Sigmoid colon (tissue), 7 donors: ENCODE measurements around the gene NCAM2. TPM values are rescaled to one million over a fixed set of nuclear protein-coding genes. Genes with fewer than 3 reads are reported as not detected.

ENCODE experiments used
- DNase-seq: peaks from one replicate; pipeline ENCODE4 v3.0.0-alpha.2; 2019
- H3K27ac ChIP-seq, 4 donors: fragments of 200-600 bp; sonication (generic); one replicate each; pipeline ENCODE4 v1.5.1; 2016 to 2019; ENCODE audit warnings: mild to moderate bottlenecking in 1 of 4
- H3K27me3 ChIP-seq, 3 donors: fragments of 200-600 bp; sonication (generic); one replicate each; pipeline ENCODE4 v1.5.1; 2019; ENCODE audit warnings: mild to moderate bottlenecking in 1 of 3
- H3K36me3 ChIP-seq, 4 donors: fragments of 200-600 bp; sonication (generic); one replicate each; pipeline ENCODE4 v1.5.1; 2016 to 2019
- H3K4me1 ChIP-seq, 4 donors: fragments of 200-600 bp; sonication (generic); one replicate each; pipeline ENCODE4 v1.5.1; 2017 to 2019
- H3K4me3 ChIP-seq, 4 donors: fragments of 200-600 bp; sonication (generic); one replicate each; pipeline ENCODE4 v1.5.1; 2017 to 2019; ENCODE audit warnings: mild to moderate bottlenecking in 2 of 4, moderate library complexity in 1 of 4
- H3K9me3 ChIP-seq, 4 donors: fragments of 200-600 bp in 3 of 4; sonication (generic) in 3 of 4; one replicate each; pipeline versions ENCODE4 v1.5.1 to v1.6.1; 2013 to 2019
- EP300 ChIP-seq, 4 donors: sonication (generic); formaldehyde crosslinking; IDR thresholded peaks; one replicate each; pipeline ENCODE4 v1.6.1; 2017; ENCODE audit warnings: antibody characterized with exemption in 4 of 4
- POLR2A ChIP-seq, 2 donors: fragments of 450-650 bp; IDR thresholded peaks; one replicate each; pipeline ENCODE4 v1.6.1; 2016; ENCODE audit warnings: antibody characterized with exemption in 2 of 2, mild to moderate bottlenecking in 2 of 2, moderate library complexity in 2 of 2
- POLR2AphosphoS5 ChIP-seq, 4 donors: sonication (generic); formaldehyde crosslinking; IDR thresholded peaks; one replicate each; pipeline ENCODE4 v1.6.1; 2017; ENCODE audit warnings: antibody characterized with exemption in 4 of 4
- WGBS, 2 donors: extraction: QIAGEN DNeasy Blood & Tissue Kit; methylation state at CpG; one replicate each; pipeline ENCODE4 v1.1.7; 2013; 5-methylcytosine and 5-hydroxymethylcytosine counted together
- intact Hi-C: fragments of 100-400 bp; cut with DNase I; formaldehyde crosslinking; loops from one replicate; pipeline ENCODE4 v1.15.1; 2023
- polyA plus RNA-seq, 3 donors: library from polyadenylated mRNA; stranded (reverse); fragments of 200-250 nt; gene quantifications; one replicate each; pipeline ENCODE4 v1.2.3, GENCODE V29; 2013
- total RNA-seq, 4 donors: library from RNA; depleted of rRNA; stranded (reverse); fragments of >200 nt; gene quantifications; one replicate each; pipeline ENCODE4 v1.1.0, GENCODE V29; 2016
- TF ChIP-seq, protein P1 (sequence below), 4 experiments: fragments of 450-650 bp in 3 of 4; fragments of 200-600 bp in 1 of 4; IDR thresholded peaks; one replicate each; pipeline ENCODE4 v1.5.1; 2016 to 2019; ENCODE audit warnings: antibody characterized with exemption in 4 of 4, mild to moderate bottlenecking in 3 of 4, moderate library complexity in 2 of 4
- donor health status: healthy with polysubstance abuse.
- donor health status: Bipolar disorder and iron deficiency.
- donor health status: healthy.

Gene NCAM2
- total and polyA plus RNA-seq, 7 donors, result under 0.01 to 17.1 (median 6.7) TPM; not detected in 1

- H3K4me1 ChIP-seq, result no peaks in the 10 kb centered on the region
- no peak overlapping the region for H3K27ac ChIP-seq
- TF ChIP-seq POLR2A (IDR thresholded peaks at IDR 0.05) (no peak), POLR2AphosphoS5 (IDR thresholded peaks at IDR 0.05) (no peak), EP300 (IDR thresholded peaks at IDR 0.05) (no peak)
- TF ChIP-seq, protein P1, sequence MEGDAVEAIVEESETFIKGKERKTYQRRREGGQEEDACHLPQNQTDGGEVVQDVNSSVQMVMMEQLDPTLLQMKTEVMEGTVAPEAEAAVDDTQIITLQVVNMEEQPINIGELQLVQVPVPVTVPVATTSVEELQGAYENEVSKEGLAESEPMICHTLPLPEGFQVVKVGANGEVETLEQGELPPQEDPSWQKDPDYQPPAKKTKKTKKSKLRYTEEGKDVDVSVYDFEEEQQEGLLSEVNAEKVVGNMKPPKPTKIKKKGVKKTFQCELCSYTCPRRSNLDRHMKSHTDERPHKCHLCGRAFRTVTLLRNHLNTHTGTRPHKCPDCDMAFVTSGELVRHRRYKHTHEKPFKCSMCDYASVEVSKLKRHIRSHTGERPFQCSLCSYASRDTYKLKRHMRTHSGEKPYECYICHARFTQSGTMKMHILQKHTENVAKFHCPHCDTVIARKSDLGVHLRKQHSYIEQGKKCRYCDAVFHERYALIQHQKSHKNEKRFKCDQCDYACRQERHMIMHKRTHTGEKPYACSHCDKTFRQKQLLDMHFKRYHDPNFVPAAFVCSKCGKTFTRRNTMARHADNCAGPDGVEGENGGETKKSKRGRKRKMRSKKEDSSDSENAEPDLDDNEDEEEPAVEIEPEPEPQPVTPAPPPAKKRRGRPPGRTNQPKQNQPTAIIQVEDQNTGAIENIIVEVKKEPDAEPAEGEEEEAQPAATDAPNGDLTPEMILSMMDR (IDR thresholded peaks at IDR 0.05), result no peak
- 80 to 86% methylated on average over 2 of the region's 2 CpGs for WGBS, 2 donors
- no peak overlapping the region for H3K4me3 ChIP-seq
- intact Hi-C loops, result loop anchor here (5.0 kb wide), 1 partner anchor 101 kb away; no protein-coding TSS in a partner anchor
- DNase-seq, result no peak
- no peaks in the 10 kb centered on the region for H3K36me3 ChIP-seq
- no peaks in the 10 kb centered on the region for H3K9me3 ChIP-seq
- H3K27me3 ChIP-seq, result no peaks in the 10 kb centered on the region
These were observed 104.7 kb downstream of the NCAM2 start for GRCh38 chr21:21102896-21103295.

DNA sequence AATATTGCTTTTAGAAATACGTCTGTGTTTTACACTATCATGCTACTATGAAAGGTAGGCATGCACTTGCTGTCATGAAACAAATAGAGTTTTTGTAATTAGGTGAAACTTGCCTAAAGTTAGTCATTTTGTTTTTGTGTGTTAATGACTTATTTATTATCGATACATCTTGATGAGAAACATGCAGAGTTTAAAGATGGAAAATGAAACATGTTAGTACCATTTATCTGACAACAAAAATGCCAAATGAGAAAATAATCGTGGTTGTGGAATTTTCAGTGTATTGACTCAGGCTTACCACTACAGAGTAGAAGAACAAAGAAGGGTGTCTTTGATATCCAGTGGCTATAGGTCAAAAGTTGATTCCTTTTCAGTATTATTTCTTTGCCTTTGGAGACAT, 105.5 kb downstream of the NCAM2 start:
- Histone ChIP-seq H3K27me3 (no peaks in the 10 kb centered on the region), H3K4me1 (no peaks in the 10 kb centered on the region), H3K9me3 (no peaks in the 10 kb centered on the region), H3K36me3 (no peaks in the 10 kb centered on the region), H3K4me3 (no peak overlapping the region), H3K27ac (no peak overlapping the region)
- DNase-seq, result no peak
- TF ChIP-seq, protein P1 (IDR thresholded peaks at IDR 0.05), result no peak
- TF ChIP-seq POLR2AphosphoS5 (IDR thresholded peaks at IDR 0.05) (no peak), EP300 (IDR thresholded peaks at IDR 0.05) (no peak), POLR2A (IDR thresholded peaks at IDR 0.05) (no peak)
- intact Hi-C loops, result loop anchor here (5.0 kb wide), 1 partner anchor 101 kb away; no protein-coding TSS in a partner anchor
- WGBS, 2 donors, result 66 to 81% methylated on average over 3 of the region's 3 CpGs

GRCh38 chr21:21109736-21110135, 111.5 kb downstream of the NCAM2 start:
- Histone ChIP-seq H3K4me1 (peaks cover 0 to 7% (median 0%) of the 10 kb centered on the region in 4 donors), H3K36me3 (no peaks in the 10 kb centered on the region), H3K27me3 (no peaks in the 10 kb centered on the region), H3K27ac (no peak overlapping the region), H3K4me3 (no peak overlapping the region), H3K9me3 (no peaks in the 10 kb centered on the region)
- TF ChIP-seq POLR2AphosphoS5 (IDR thresholded peaks at IDR 0.05) (no peak), EP300 (IDR thresholded peaks at IDR 0.05) (no peak), POLR2A (IDR thresholded peaks at IDR 0.05) (no peak)
- TF ChIP-seq, protein P1 (IDR thresholded peaks at IDR 0.05), result no peak
- intact Hi-C loops, result no loop called here
- no peak for DNase-seq
- 64 to 78% methylated on average over 4 of the region's 4 CpGs for WGBS, 2 donors

- TF ChIP-seq EP300 (IDR thresholded peaks at IDR 0.05) (no peak), POLR2AphosphoS5 (IDR thresholded peaks at IDR 0.05) (no peak), POLR2A (IDR thresholded peaks at IDR 0.05) (no peak)
- TF ChIP-seq, protein P1 (IDR thresholded peaks at IDR 0.05), result no peak
- no peak overlapping the region for H3K27ac ChIP-seq
- WGBS, 2 donors, result 75 to 82% methylated on average over 8 of the region's 8 CpGs
- intact Hi-C loops, result no loop called here
- peaks cover 0 to 7% (median 0%) of the 10 kb centered on the region in 4 donors for H3K4me1 ChIP-seq
- H3K4me3 ChIP-seq, result no peak overlapping the region
- H3K36me3 ChIP-seq, result no peaks in the 10 kb centered on the region
- no peaks in the 10 kb centered on the region for H3K9me3 ChIP-seq
- H3K27me3 ChIP-seq, result no peaks in the 10 kb centered on the region
- no peak for DNase-seq
These were observed 113.2 kb downstream of the NCAM2 start for GRCh38 chr21:21111309-21111920.

DNA sequence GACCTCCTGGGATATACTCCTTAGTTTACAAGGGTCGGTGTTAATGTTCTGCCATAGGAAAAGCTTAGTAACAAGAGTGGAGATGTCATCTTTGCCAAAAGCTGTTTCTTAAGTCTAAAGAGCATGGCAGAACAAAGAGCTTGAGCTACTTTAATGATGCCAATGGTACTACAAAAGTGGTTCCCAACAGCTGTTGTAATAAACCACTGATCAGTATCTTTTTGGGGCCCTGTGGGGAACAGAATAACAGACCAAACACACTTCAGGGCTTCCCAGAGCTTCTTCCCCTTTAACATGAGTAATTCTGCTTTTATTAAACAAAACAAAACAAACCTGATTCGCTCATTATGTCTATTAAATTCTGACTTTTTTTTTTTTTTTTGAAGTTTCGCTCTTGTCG, 116.3 kb downstream of the NCAM2 start:
- peaks cover 0 to 7% (median 0%) of the 10 kb centered on the region in 4 donors for H3K4me1 ChIP-seq
- no peak overlapping the region for H3K4me3 ChIP-seq
- H3K9me3 ChIP-seq, result no peaks in the 10 kb centered on the region
- no peak overlapping the region for H3K27ac ChIP-seq
- intact Hi-C loops, result no loop called here
- WGBS, 2 donors, result 84 to 86% methylated on average over 4 of the region's 4 CpGs
- no peak for DNase-seq
- no peaks in the 10 kb centered on the region for H3K36me3 ChIP-seq
- no peaks in the 10 kb centered on the region for H3K27me3 ChIP-seq
- TF ChIP-seq, protein P1 (IDR thresholded peaks at IDR 0.05), result no peak
- TF ChIP-seq POLR2A (IDR thresholded peaks at IDR 0.05) (no peak), POLR2AphosphoS5 (IDR thresholded peaks at IDR 0.05) (no peak), EP300 (IDR thresholded peaks at IDR 0.05) (no peak)
